ENCODE data around the gene DNM1. TPM values are rescaled to one million over a fixed set of nuclear protein-coding genes. Genes with fewer than 3 reads are reported as not detected.

The DNM1 gene
- total and polyA plus RNA-seq, 2 donors (not counting 3 experiments of a cell fraction or from before 2014, with no cell fraction given) = 0.59 to 2.9 TPM

- POLR2A ChIA-PET = no interaction called here
- H3K9me1 ChIP-seq (replicated peaks; ENCODE audit: control insufficient read depth, extremely low read depth, insufficient read depth, low read length) = no peaks in the 10 kb centered on the region
- dilution Hi-C loops (cut with MboI; ENCODE audit: extremely low pct_ligation_motif_present, low sequenced_read_pairs) = no loop called here
- H3K9ac ChIP-seq (replicated peaks; ENCODE audit: extremely low read depth, insufficient read depth, low read length) = no peak overlapping the region
- intact Hi-C loops (cut with micrococcal nuclease) = no loop called here
- no peaks in the 10 kb centered on the region for H3K27me3 ChIP-seq (ENCODE audit: control insufficient read depth in 2 of 2, insufficient read depth in 2 of 2, low read length in 2 of 2)
- CTCF ChIA-PET = interaction anchor here (1.2 to 2.4 kb wide), 5 partner anchors 9 to 49 kb away, joined by 3 to 19 read pairs (median 4); partner anchors contain the start of genes GOLGA2 and SWI5
- no peaks in the 10 kb centered on the region for H4K20me1 ChIP-seq (replicated peaks; ENCODE audit: control insufficient read depth, extremely low read depth, insufficient read depth, low read length)
- H3K9me3 ChIP-seq (replicated peaks; ENCODE audit: control insufficient read depth, insufficient read depth, low read length) = no peaks in the 10 kb centered on the region
- H3K4me1 ChIP-seq (ENCODE audit: control insufficient read depth, extremely low read depth, insufficient read depth, low read length) = peaks cover 6% of the 10 kb centered on the region
- peak; percentile 15 for FAIRE-seq
- no peak for DNase-seq (ENCODE audit: low read depth, low spot score)
- H3K36me3 ChIP-seq (ENCODE audit: control insufficient read depth in 2 of 2, extremely low read depth in 1 of 2, insufficient read depth in 2 of 2, low read length in 2 of 2) = no peaks in the 10 kb centered on the region
- H3K79me2 ChIP-seq (ENCODE audit: control insufficient read depth, insufficient read depth, low read length) = no peaks in the 10 kb centered on the region
- H3K4me3 ChIP-seq (replicated peaks in 1 of 3; ENCODE audit: insufficient read depth in 1 of 3, low read depth in 1 of 3, low read length in 3 of 3) = no peak overlapping the region
- H3K4me2 ChIP-seq (ENCODE audit: insufficient read depth, low read length) = no peak overlapping the region
- BruUV-seq (replicated peaks) = no TSS peak
- no peak overlapping the region for H3K27ac ChIP-seq (ENCODE audit: insufficient read depth, low read depth, low read length)
- H2AFZ ChIP-seq (ENCODE audit: low read depth, low read length) = no peak overlapping the region
- TF ChIP-seq EZH2 (IDR thresholded peaks at IDR 0.05; ENCODE audit: borderline replicate concordance, low read depth, low read length, severe bottlenecking) (no peak), MAX (IDR thresholded peaks at IDR 0.05; ENCODE audit: insufficient read depth, insufficient read length) (no peak), MYC (IDR thresholded peaks at IDR 0.05; ENCODE audit: low read depth, low read length) (no peak), POLR2AphosphoS5 (IDR thresholded peaks at IDR 0.05; ENCODE audit: insufficient read depth, low read depth, low read length) (no peak), CTCF (IDR thresholded peaks at IDR 0.05; ENCODE audit: extremely low read depth in 1 of 2, insufficient read depth in 1 of 2, low read depth in 1 of 2, low read length in 2 of 2) (no peak), POLR2A (IDR thresholded peaks at IDR 0.05; ENCODE audit: low read depth, low read length) (no peak), JUN (IDR thresholded peaks at IDR 0.05; ENCODE audit: borderline replicate concordance, insufficient read depth, insufficient read length, low read depth) (no peak), FOS (IDR thresholded peaks at IDR 0.05; ENCODE audit: borderline replicate concordance, insufficient read depth, low read length) (no peak), GATA2 (IDR thresholded peaks at IDR 0.05; ENCODE audit: insufficient read depth, insufficient read length, low read depth, low read length) (no peak)
Measured at GRCh38 chr9:128304136-128304970, 101.2 kb downstream of the DNM1 start.

MicroRNAs encoded within 50 kb of the gene (microRNA counts, 767-probe panel; counts per million panel counts)
- microRNA hsa-miR-199b-5p (723 counts per million, percentile 96 among the panel's probes with 10 or more counts), microRNA hsa-miR-3154 (723 counts per million, percentile 96 among the panel's probes with 10 or more counts)

Small RNAs within 50 kb of the gene (microRNA-seq; reads per million reads assigned to microRNA genes)
- gene MIR199B (ENCODE audit: borderline number of aligned reads, borderline replicate concordance) = 1.5 reads per million
- gene MIR3154 (ENCODE audit: borderline number of aligned reads, borderline replicate concordance) = not detected

Small RNAs within 50 kb of the gene (small RNA-seq; reads per million reads assigned to genes)
- not detected for gene MIR199B (ENCODE audit: insufficient read depth, insufficient read length, low read depth, low replicate concordance)
- not detected for gene MIR3154 (ENCODE audit: insufficient read depth, insufficient read length, low read depth, low replicate concordance)

Other genes with a start within 250 kb of the DNM1 start
- 16.4 and 19.0 TPM in 2 replicates for gene EEIG1, start 222.4 kb upstream of the DNM1 start, total RNA-seq
- 8.4 and 13.5 TPM in 2 replicates for gene EEIG1, start 222.4 kb upstream of the DNM1 start, polyA plus RNA-seq
- gene NAIF1, start 136.1 kb upstream of the DNM1 start, total RNA-seq = 8.2 and 9.7 TPM in 2 replicates
- gene NAIF1, start 136.1 kb upstream of the DNM1 start, polyA plus RNA-seq = 9.7 and 10.1 TPM in 2 replicates
- 20.1 and 20.2 TPM in 2 replicates for gene SLC25A25, start 135.1 kb upstream of the DNM1 start, total RNA-seq
- 14.2 and 18.1 TPM in 2 replicates for gene SLC25A25, start 135.1 kb upstream of the DNM1 start, polyA plus RNA-seq
- gene PTGES2, start 75.7 kb upstream of the DNM1 start, total RNA-seq = 64.2 and 69.6 TPM in 2 replicates
- 69.8 and 69.9 TPM in 2 replicates for gene PTGES2, start 75.7 kb upstream of the DNM1 start, polyA plus RNA-seq
- not detected in 2 replicates for gene LCN2, start 53.9 kb upstream of the DNM1 start, total RNA-seq
- not detected in 2 replicates for gene LCN2, start 53.9 kb upstream of the DNM1 start, polyA plus RNA-seq
- gene BBLN, start 43.1 kb upstream of the DNM1 start, total RNA-seq = 51.0 and 53.2 TPM in 2 replicates
- 124 and 206 TPM in 2 replicates for gene BBLN, start 43.1 kb upstream of the DNM1 start, polyA plus RNA-seq
- gene CIZ1, start 11.8 kb upstream of the DNM1 start, total RNA-seq = 143 and 150 TPM in 2 replicates
- 88.3 and 97.2 TPM in 2 replicates for gene CIZ1, start 11.8 kb upstream of the DNM1 start, polyA plus RNA-seq
- gene GOLGA2, start 72.6 kb downstream of the DNM1 start, total RNA-seq = 107 and 114 TPM in 2 replicates
- 42.3 and 52.3 TPM in 2 replicates for gene GOLGA2, start 72.6 kb downstream of the DNM1 start, polyA plus RNA-seq
- gene SWI5, start 72.9 kb downstream of the DNM1 start, total RNA-seq = 21.2 and 25.2 TPM in 2 replicates
- gene SWI5, start 72.9 kb downstream of the DNM1 start, polyA plus RNA-seq = 58.0 and 62.0 TPM in 2 replicates
- 35.4 and 39.3 TPM in 2 replicates for gene TRUB2, start 119.1 kb downstream of the DNM1 start, total RNA-seq
- 17.6 and 21.1 TPM in 2 replicates for gene TRUB2, start 119.1 kb downstream of the DNM1 start, polyA plus RNA-seq
- 44.4 and 46.6 TPM in 2 replicates for gene COQ4, start 119.5 kb downstream of the DNM1 start, total RNA-seq
- gene COQ4, start 119.5 kb downstream of the DNM1 start, polyA plus RNA-seq = 78.1 and 83.2 TPM in 2 replicates
- 35.0 and 36.9 TPM in 2 replicates for gene SLC27A4, start 137.1 kb downstream of the DNM1 start, total RNA-seq
- gene SLC27A4, start 137.1 kb downstream of the DNM1 start, polyA plus RNA-seq = 29.9 and 31.8 TPM in 2 replicates
- gene URM1, start 168.0 kb downstream of the DNM1 start, total RNA-seq = 100 and 101 TPM in 2 replicates
- 86.5 and 98.7 TPM in 2 replicates for gene URM1, start 168.0 kb downstream of the DNM1 start, polyA plus RNA-seq
- gene CERCAM, start 217.5 kb downstream of the DNM1 start, total RNA-seq = 46.8 and 47.9 TPM in 2 replicates
- gene CERCAM, start 217.5 kb downstream of the DNM1 start, polyA plus RNA-seq = 77.8 and 105 TPM in 2 replicates